IPS-15b (cell line): ENCODE results near the gene POLR2A.

Experiments
- H3K27me3 ChIP-seq: one replicate; pipeline ENCODE4 v1.6.1; 2013; ENCODE audit warnings: low read length; ENCODE audit not compliant: control insufficient read depth, insufficient read depth
- H3K36me3 ChIP-seq: one replicate; pipeline ENCODE4 v1.6.1; 2013; ENCODE audit warnings: low read length; ENCODE audit not compliant: control insufficient read depth, insufficient read depth
- H3K4me1 ChIP-seq: one replicate; pipeline ENCODE4 v1.6.1; 2013; ENCODE audit warnings: mild to moderate bottlenecking, low read length; ENCODE audit not compliant: control insufficient read depth, insufficient read depth
- H3K4me3 ChIP-seq: one replicate; pipeline ENCODE4 v1.5.1; 2013; ENCODE audit warnings: low read depth, low read length
- H3K9ac ChIP-seq: one replicate; pipeline ENCODE4 v1.6.1; 2013; ENCODE audit warnings: low read depth, mild to moderate bottlenecking, low read length
- H3K9me3 ChIP-seq: one replicate; pipeline ENCODE4 v1.6.1; 2013; ENCODE audit warnings: mild to moderate bottlenecking, low read length; ENCODE audit not compliant: control insufficient read depth, insufficient read depth

Gene POLR2A

DNA sequence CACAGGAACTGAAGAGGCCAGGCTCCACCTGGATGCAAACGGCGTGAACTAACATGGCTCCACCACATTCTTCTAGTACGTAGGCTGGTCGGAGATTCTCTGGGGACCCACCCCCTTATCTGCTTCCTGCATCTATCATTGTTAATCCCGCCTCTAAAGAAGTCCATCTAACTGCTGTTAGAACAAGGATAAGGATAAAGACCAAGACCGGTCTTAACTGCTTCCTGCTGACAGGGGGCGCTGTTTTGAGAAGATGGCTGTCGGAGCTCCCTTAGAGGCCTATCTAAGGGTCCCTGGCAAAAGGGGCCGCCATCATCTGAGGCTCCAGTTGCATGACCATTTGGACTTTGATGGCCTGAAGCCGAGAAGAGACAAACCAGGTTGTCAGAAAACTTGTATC lies 38.9 kb downstream of the POLR2A start:
- no peak overlapping the region for H3K9ac ChIP-seq
- H3K9me3 ChIP-seq = no peaks in the 10 kb centered on the region
- no peaks in the 10 kb centered on the region for H3K4me1 ChIP-seq
- H3K27me3 ChIP-seq = no peaks in the 10 kb centered on the region
- no peaks in the 10 kb centered on the region for H3K36me3 ChIP-seq
- H3K4me3 ChIP-seq = peak overlapping the region; percentile 4

DNA sequence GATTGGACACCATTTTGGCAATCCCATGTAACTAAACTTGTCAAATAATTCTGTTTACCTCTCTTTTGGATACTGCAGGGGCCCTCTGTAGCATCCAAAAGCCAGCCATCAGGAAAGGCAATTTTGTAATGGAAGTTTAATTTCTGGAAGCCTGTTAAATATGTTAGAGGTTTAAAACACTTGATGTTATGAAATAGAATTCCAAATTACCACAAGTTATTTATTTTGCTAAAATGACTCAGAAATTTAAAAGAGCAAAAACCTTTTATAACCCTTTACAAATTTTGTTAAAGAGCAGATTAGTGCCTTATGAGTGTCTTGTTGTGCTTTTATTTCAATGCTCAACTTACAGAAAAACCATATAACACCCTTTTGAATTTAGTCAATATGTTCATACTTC lies 44.7 kb downstream of the POLR2A start:
- Histone ChIP-seq H3K9me3 (no peaks in the 10 kb centered on the region), H3K4me1 (no peaks in the 10 kb centered on the region), H3K27me3 (no peaks in the 10 kb centered on the region), H3K9ac (no peak overlapping the region), H3K4me3 (no peak overlapping the region), H3K36me3 (no peaks in the 10 kb centered on the region)

DNA sequence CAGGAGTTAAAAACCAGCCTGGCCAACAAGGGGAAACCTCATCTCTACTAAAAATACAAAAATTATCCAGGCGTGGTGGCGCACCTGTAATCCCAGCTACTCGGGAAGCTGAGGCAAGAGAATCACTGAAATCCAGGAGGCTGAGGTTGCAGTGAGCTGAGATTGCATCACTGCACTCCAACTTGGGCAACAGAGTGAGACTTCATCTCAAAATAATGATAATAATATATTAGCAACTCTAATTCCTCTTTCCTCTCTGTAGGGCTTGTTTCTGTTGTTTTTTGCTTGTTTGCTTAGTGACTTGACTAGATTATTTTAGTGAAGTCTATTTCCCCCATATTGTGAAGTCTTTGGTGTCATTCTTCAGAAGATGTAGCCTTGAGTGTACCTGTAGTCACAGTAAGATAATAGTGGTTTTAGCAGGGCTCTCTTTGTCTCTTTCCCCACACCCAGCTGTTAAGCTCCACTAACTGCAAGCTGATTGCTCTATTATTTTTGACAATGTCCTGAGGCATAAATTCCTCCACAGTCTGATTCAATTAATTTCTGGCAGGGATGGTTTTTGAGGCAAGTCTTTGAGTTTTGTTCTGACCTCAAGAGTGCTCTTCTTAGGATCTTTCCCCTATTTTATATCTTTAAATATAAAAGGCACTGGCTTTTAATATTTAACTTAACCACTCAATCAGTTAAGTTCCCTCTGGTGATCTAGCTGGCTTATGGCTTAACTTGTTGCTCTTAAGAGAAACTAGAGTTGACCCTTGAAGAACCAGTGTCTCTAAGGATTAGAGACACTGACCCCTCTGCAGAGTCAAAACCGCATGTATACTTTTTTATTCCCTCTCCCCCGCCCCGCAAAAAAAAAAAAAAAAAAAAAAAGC lies 46.1 kb downstream of the POLR2A start:
- Histone ChIP-seq H3K9ac (no peak overlapping the region), H3K27me3 (no peaks in the 10 kb centered on the region), H3K36me3 (no peaks in the 10 kb centered on the region), H3K4me1 (no peaks in the 10 kb centered on the region), H3K4me3 (no peak overlapping the region), H3K9me3 (no peaks in the 10 kb centered on the region)

DNA sequence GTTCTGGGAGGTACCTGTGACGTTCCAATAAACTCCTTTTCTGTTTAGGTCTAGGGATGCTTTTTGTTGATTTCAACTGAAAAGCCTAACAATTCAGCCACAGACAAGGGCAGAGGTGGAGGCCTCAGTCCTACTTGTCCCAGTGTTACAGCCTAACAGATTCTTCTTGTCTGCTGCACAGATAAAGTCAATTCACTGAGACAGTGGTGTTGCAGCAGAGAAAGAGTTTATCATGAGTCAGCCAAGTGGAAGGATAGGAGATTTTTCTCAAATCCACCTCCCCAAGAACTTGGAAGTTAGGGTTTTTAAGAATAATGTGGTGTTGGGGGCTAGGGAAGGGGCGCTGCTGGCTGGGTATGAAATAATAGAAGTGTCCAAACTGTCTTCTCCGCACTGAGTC lies 53.9 kb downstream of the POLR2A start:
- no peaks in the 10 kb centered on the region for H3K36me3 ChIP-seq
- peaks cover 4% of the 10 kb centered on the region for H3K9me3 ChIP-seq
- H3K4me3 ChIP-seq = no peak overlapping the region
- no peak overlapping the region for H3K9ac ChIP-seq
- no peaks in the 10 kb centered on the region for H3K4me1 ChIP-seq
- no peaks in the 10 kb centered on the region for H3K27me3 ChIP-seq

DNA sequence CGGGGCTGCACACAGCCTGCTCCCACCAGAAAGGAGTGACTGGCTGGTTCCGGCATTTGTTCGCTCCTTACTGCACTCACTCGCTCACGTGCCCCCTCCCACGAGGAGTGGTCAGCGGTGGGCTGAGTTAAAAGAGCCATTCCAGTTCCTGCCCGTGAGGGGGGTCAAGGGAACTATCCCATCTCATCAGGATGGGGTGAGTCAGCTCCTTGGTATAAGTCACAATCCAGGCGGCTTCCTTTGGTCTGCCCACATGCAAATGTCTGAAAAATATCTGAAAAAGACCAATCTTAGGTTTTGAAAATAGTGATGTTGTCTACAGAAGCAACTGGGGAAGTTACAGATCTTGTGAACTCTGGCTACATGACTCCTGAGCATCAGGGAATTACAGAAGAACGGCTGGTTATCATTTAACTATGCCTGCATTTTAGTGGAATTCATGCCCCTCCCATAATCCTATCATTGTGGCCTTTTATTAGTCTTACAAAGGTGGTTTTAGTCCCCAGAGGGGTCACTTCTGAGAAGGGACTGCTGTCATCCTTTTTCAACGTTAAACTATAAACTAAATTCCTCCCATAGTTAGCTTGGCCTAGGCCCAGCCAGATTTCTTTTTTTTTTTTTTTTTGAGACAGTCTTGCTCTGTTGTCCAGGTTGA lies 54.9 kb downstream of the POLR2A start:
- no peak overlapping the region for H3K9ac ChIP-seq
- no peak overlapping the region for H3K4me3 ChIP-seq

DNA sequence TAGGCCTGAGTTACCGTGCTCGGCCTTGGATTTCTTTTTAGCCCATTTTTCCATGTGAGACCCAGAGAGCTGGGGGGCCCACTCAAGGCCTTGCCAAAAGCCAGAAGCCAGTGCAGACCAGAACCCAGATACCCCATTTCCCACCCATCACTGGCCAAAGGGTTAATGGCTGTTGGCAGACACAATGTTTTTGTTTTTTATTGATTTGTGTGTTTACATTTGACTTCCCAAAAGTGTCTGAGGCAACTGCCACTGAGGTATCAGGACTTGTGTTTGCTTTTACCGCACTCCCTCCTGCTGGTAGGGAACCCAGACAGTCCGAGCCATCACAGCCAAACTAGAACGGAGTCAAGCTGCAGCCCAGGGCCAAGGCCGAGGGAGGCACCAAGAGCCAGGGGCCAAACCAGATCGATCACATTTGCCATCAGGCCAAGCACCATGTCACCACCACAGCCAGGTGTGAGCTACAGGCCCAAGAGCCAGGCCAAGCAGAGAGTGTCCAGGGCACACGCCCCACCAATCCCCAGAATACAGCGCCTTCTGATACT lies 57.0 kb downstream of the POLR2A start:
- no peak overlapping the region for H3K4me3 ChIP-seq
- H3K4me1 ChIP-seq = no peaks in the 10 kb centered on the region
- peaks cover 4% of the 10 kb centered on the region for H3K27me3 ChIP-seq
- H3K36me3 ChIP-seq = no peaks in the 10 kb centered on the region
- H3K9me3 ChIP-seq = peaks cover 4% of the 10 kb centered on the region
- no peak overlapping the region for H3K9ac ChIP-seq

More for the DNA sequence above, 54.9 kb downstream of the POLR2A start:
- no peaks in the 10 kb centered on the region for H3K4me1 ChIP-seq
- peaks cover 4% of the 10 kb centered on the region for H3K27me3 ChIP-seq
- H3K36me3 ChIP-seq = no peaks in the 10 kb centered on the region
- peaks cover 4% of the 10 kb centered on the region for H3K9me3 ChIP-seq

DNA sequence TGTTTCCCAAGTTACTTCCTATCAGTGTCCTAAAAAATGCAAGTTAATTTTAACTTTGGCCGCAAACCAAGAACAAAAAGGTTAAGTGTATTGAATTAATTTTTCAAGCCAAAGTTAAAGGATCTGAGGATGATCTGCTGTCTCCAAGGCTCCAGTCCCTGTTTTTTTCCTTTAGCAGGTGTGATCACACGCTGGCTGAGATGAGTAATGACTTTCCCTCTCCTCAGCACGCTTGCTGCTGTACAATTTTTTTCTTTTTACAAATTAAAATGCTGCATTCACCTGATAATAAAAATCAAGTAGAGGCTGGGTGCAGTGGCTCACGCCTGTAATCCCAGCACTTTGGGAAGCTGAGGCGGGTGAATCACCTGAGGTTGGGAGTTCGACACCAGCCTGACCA lies 60.7 kb downstream of the POLR2A start:
- no peak overlapping the region for H3K9ac ChIP-seq
- no peaks in the 10 kb centered on the region for H3K9me3 ChIP-seq
- peaks cover 9% of the 10 kb centered on the region for H3K27me3 ChIP-seq
- H3K4me3 ChIP-seq = no peak overlapping the region
- H3K4me1 ChIP-seq = no peaks in the 10 kb centered on the region
- no peaks in the 10 kb centered on the region for H3K36me3 ChIP-seq

DNA sequence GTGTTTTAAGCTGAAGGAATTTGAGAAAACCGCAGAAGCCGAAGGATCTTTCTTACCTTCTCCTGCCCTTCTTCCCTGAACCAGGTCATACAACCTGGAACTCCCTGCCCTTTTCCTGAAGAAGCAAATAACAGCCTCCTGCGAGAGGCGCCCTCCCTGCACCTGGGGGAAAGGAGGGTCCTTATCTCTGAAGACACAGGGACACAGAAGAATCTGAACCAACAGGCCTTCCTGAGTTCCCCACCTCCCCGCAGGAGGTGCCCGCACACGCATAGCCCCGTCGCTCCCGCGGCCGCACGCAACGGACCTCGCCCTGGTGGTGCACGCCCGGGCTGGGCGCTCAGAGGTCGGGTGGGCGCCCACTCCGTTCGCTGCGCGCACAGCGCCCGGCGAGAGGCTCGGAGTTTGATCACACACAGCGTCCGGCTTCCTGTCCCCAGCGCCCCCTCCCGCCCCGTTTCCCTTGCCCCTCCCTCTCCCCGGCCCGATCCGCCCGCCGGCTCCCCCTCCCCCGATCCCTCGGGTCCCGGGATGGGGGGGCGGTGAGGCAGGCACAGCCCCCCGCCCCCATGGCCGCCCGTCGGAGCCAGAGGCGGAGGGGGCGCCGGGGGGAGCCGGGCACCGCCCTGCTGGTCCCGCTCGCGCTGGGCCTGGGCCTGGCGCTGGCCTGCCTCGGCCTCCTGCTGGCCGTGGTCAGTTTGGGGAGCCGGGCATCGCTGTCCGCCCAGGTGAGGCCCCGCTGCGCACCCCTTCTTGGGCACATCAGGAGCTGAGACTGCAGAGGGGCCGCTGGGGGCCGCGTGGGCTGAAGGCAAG lies 64.6 kb downstream of the POLR2A start, which contains the start of gene TNFSF12:
Gene TNFSF12 (plus strand): TSS at position 474 of the 816 bp plus-strand sequence. CDS start 96 bp downstream, at position 570.
- Histone ChIP-seq H3K27me3 (peaks cover 5% of the 10 kb centered on the region), H3K4me1 (no peaks in the 10 kb centered on the region), H3K4me3 (peak within 1 kb of the TSS; percentile 63), H3K9ac (peak within 1 kb of the TSS; percentile 3), H3K36me3 (no peaks in the 10 kb centered on the region), H3K9me3 (no peaks in the 10 kb centered on the region)
